HCT116 (cell line): ENCODE measurements around the gene XPNPEP2. TPM values are rescaled to one million over a fixed set of nuclear protein-coding genes. Genes with fewer than 3 reads are reported as not detected.

Source experiments
- ATAC-seq: fragments of 200-7000 bp; cut with Tn5 transposase; 2 replicates; pipeline ENCODE4 v1.9.1; 2020; ENCODE audit warnings: mild to moderate bottlenecking, moderate library complexity
- BruUV-seq: library from RNA; stranded (reverse); fragments of 400-500 nt; replicated peaks from 2 replicates; lab custom pipeline; 2021; lab: Mats Ljungman, UMichigan
- CTCF ChIA-PET: fragments of 300-600 bp; sonication (Branson Sonifier 250); formaldehyde crosslinking; loops from one replicate; lab custom pipeline; 2021; ENCODE audit warnings: antibody characterized with exemption; lab: Charles Lee
- POLR2A ChIA-PET: fragments of 300-600, 350-600 bp; sonication (Branson Sonifier 250); formaldehyde crosslinking; loops from one replicate; lab custom pipeline; 2021; ENCODE audit warnings: antibody characterized with exemption; lab: Charles Lee
- RAD21 ChIA-PET, 2 experiments: fragments of 300-600 bp; sonication (Branson Sonifier 250); formaldehyde crosslinking; loops; one replicate each; lab custom pipeline; 2023; ENCODE audit warnings: low total read pairs in 2 of 2; ENCODE audit not compliant: uncharacterized antibody in 2 of 2, unreplicated experiment in 2 of 2, low non-redundant PET in 1 of 2; lab: Charles Lee
- DNase-seq: peaks from one replicate; pipeline ENCODE4 v3.0.0-alpha.2; 2010; ENCODE audit warnings: low read depth, low spot score
- H2AFZ ChIP-seq: fragments of 200-600 bp; shearing (Covaris generic), sonication (generic); 2 replicates; pipeline ENCODE4 v1.6.1; 2017; ENCODE audit warnings: low read depth, mixed run types, mixed read lengths, antibody characterized with exemption, low read length; ENCODE audit not compliant: poor library complexity, severe bottlenecking
- H3K27ac ChIP-seq: 2 replicates; pipeline ENCODE4 v1.5.1; 2012; ENCODE audit warnings: low read depth, low read length
- H3K27me3 ChIP-seq: fragments of 200-600 bp; sonication (generic); 2 replicates; pipeline ENCODE4 v1.6.1; 2016; ENCODE audit warnings: mixed run types, low read length, mixed read lengths; ENCODE audit not compliant: insufficient read depth
- H3K36me3 ChIP-seq, 2 experiments: fragments of 200-500 bp in 1 of 2; fragments of 200-600 bp in 1 of 2; sonication (Bioruptor generic) in 1 of 2; sonication (generic) in 1 of 2; 2 replicates each; pipeline versions ENCODE4 v1.5.1 to v1.6.1; 2014 to 2016; ENCODE audit warnings: low read length in 2 of 2, inconsistent platforms in 1 of 2, mixed read lengths in 1 of 2, mixed run types in 1 of 2; ENCODE audit not compliant: insufficient read depth in 2 of 2, control insufficient read depth in 1 of 2
- H3K4me1 ChIP-seq, 2 experiments: fragments of 200-600 bp in 1 of 2; sonication (generic) in 1 of 2; 2 replicates each; pipeline versions ENCODE4 v1.5.1 to v1.6.1; 2012 to 2017; ENCODE audit warnings: low read length in 2 of 2, inconsistent platforms in 1 of 2, mild to moderate bottlenecking in 1 of 2, mixed read lengths in 1 of 2, mixed run types in 1 of 2, moderate library complexity in 1 of 2; ENCODE audit not compliant: insufficient read depth in 2 of 2, control insufficient read depth in 1 of 2
- H3K4me2 ChIP-seq: fragments of 200-600 bp; sonication (generic); 2 replicates; pipeline ENCODE4 v1.6.1; 2017; ENCODE audit warnings: mixed run types, low read length, mixed read lengths
- H3K4me3 ChIP-seq, 2 experiments: fragments of 200-600 bp in 1 of 2; sonication (generic) in 1 of 2; replicated peaks in 1 of 2; 2 replicates each; pipeline ENCODE4 v1.5.1; 2011 to 2016; ENCODE audit warnings: low read length in 2 of 2, control low read depth in 1 of 2, low read depth in 1 of 2, mild to moderate bottlenecking in 1 of 2, mixed read lengths in 1 of 2, mixed run types in 1 of 2
- H3K79me2 ChIP-seq: fragments of 200-600 bp; sonication (generic); 2 replicates; pipeline ENCODE4 v1.6.1; 2017; ENCODE audit warnings: mild to moderate bottlenecking, mixed run types, low read length, moderate library complexity, mixed read lengths; ENCODE audit not compliant: insufficient read depth
- H3K9ac ChIP-seq: fragments of 200-600 bp; sonication (generic); 2 replicates; pipeline ENCODE4 v1.6.1; 2016; ENCODE audit warnings: low read length, mixed read lengths
- H3K9me2 ChIP-seq: fragments of 200-600 bp; sonication (generic), shearing (Covaris generic); 2 replicates; pipeline ENCODE4 v1.6.1; 2017; ENCODE audit warnings: mixed run types, mild to moderate bottlenecking, moderate library complexity; ENCODE audit not compliant: insufficient read depth
- H3K9me3 ChIP-seq, 2 experiments: fragments of 200-500 bp in 1 of 2; fragments of 200-600 bp in 1 of 2; sonication (Bioruptor generic) in 1 of 2; sonication (generic) in 1 of 2; 2 replicates each; pipeline ENCODE4 v1.6.1; 2014 to 2017; ENCODE audit warnings: low read length in 2 of 2, mixed read lengths in 2 of 2, inconsistent platforms in 1 of 2, low read depth in 1 of 2, mild to moderate bottlenecking in 1 of 2, mixed run types in 1 of 2, moderate library complexity in 1 of 2; ENCODE audit not compliant: control insufficient read depth in 1 of 2, insufficient read depth in 1 of 2
- H4K20me1 ChIP-seq: fragments of 200-600 bp; sonication (generic), shearing (Covaris generic); 2 replicates; pipeline ENCODE4 v1.6.1; 2017; ENCODE audit warnings: mixed run types, mild to moderate bottlenecking, moderate library complexity; ENCODE audit not compliant: insufficient read depth
- ATF3 ChIP-seq: IDR thresholded peaks from 2 replicates; pipeline ENCODE4 v1.6.1; 2012
- CBX3 ChIP-seq: IDR thresholded peaks from 2 replicates; pipeline ENCODE4 v1.6.1; 2012; ENCODE audit warnings: low read depth
- CEBPB ChIP-seq: IDR thresholded peaks from 2 replicates; pipeline ENCODE4 v1.6.1; 2012; ENCODE audit warnings: low read depth
- CTCF ChIP-seq, 3 experiments: fragments of 200-600 bp in 1 of 3; sonication (generic) in 1 of 3; IDR thresholded peaks in 2 of 3; conservative IDR thresholded peaks in 1 of 3; 2 replicates each; pipeline ENCODE4 v1.5.1; 2012 to 2017; ENCODE audit warnings: low read depth in 2 of 3, low read length in 2 of 3, antibody characterized with exemption in 1 of 3, borderline replicate concordance in 1 of 3, control low read depth in 1 of 3, mild to moderate bottlenecking in 1 of 3, mixed read lengths in 1 of 3, mixed run types in 1 of 3, moderate library complexity in 1 of 3; ENCODE audit not compliant: insufficient read depth in 1 of 3
- ELF1 ChIP-seq: IDR thresholded peaks from 2 replicates; pipeline ENCODE4 v1.6.1; 2012; ENCODE audit warnings: low read depth, borderline replicate concordance
- EZH2 ChIP-seq: fragments of 200-600 bp; sonication (generic); IDR thresholded peaks from 2 replicates; pipeline ENCODE4 v1.6.1; 2017; ENCODE audit warnings: antibody characterized with exemption, mixed run types
- FOSL1 ChIP-seq: IDR thresholded peaks from 2 replicates; pipeline ENCODE4 v1.6.1; 2012; ENCODE audit warnings: low read depth
- POLR2A ChIP-seq: IDR thresholded peaks from 2 replicates; pipeline ENCODE4 v1.7.0; 2011; ENCODE audit warnings: borderline replicate concordance; ENCODE audit not compliant: insufficient read depth, insufficient read length; ENCODE audit errors: extremely low read depth
- SIN3A ChIP-seq: IDR thresholded peaks from 2 replicates; pipeline ENCODE4 v1.6.1; 2012; ENCODE audit warnings: low read depth
- SP1 ChIP-seq: IDR thresholded peaks from 2 replicates; pipeline ENCODE4 v1.6.1; 2012; ENCODE audit warnings: low read depth
- TCF7L2 ChIP-seq: IDR thresholded peaks from 2 replicates; pipeline ENCODE4 v1.7.0; 2011; ENCODE audit warnings: borderline replicate concordance, inconsistent platforms; ENCODE audit not compliant: insufficient read depth, insufficient read length; ENCODE audit errors: extremely low read depth
- YY1 ChIP-seq: IDR thresholded peaks from 2 replicates; pipeline ENCODE4 v1.6.1; 2011; ENCODE audit warnings: low read length, low read depth, moderate library complexity, mild to moderate bottlenecking; ENCODE audit not compliant: insufficient replicate concordance; ENCODE audit errors: extremely low read depth
- ZFX ChIP-seq: fragments of 450-650 bp; IDR thresholded peaks from 2 replicates; pipeline ENCODE4 v1.6.1; 2017
- intact Hi-C: fragments of 100-400 bp; cut with micrococcal nuclease; formaldehyde crosslinking; loops from 2 replicates; pipeline ENCODE4 v1.10.0; 2022
- total RNA-seq: library from RNA; stranded (reverse); gene quantifications from one replicate; pipeline ENCODE4 v1.2.1, GENCODE V29; 2021; ENCODE audit not compliant: unreplicated experiment

The XPNPEP2 gene
- total RNA-seq, 1 experiment from 2014 or later = not detected

DNA sequence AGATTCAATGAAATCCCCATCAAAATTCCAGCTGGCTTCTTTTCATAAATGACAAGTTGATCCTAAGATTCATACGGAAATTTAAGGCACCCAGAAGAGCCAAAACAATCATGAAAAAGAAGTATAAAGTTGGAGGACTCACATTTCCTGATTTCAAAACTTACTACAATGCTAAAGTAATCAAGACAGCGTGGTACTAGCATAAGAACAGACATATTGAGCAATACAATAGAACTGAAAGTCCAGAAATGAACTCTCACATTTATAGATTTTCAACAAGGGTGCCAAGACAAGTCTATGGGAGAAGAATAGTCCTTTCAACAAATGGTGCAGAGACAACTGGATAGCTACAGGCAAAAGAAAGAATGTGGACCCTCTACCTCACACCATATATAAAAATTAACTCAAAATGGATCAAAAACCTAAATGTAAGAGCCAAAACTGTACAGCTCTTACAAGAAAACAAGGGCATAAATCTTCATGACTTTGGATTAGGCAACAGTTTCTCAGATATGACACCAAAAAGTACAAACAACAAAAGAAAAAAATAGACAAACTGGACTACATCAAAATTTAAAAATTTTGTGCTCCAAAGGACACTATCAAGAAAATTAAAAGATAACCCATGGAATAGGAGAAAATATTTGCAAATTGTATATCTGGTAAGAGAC is 69.5 kb downstream of the XPNPEP2 start:
- intact Hi-C loops = no loop called here
- DNase-seq = no peak
- H3K4me1 ChIP-seq = no peaks in the 10 kb centered on the region
- BruUV-seq = no TSS peak
- no peak overlapping the region for H3K9ac ChIP-seq
- no peak overlapping the region for H3K27ac ChIP-seq
- RAD21 ChIA-PET = no interaction called here
- no peaks in the 10 kb centered on the region for H3K9me2 ChIP-seq
- no peaks in the 10 kb centered on the region for H3K27me3 ChIP-seq
- no peak for ATAC-seq
- H4K20me1 ChIP-seq = no peaks in the 10 kb centered on the region
- POLR2A ChIA-PET = no interaction called here
- no peak for TF ChIP-seq ELF1
- TF ChIP-seq CEBPB = no peak
- no peak overlapping the region for H2AFZ ChIP-seq
- H3K4me2 ChIP-seq = no peak overlapping the region
- no peak overlapping the region for H3K4me3 ChIP-seq
- H3K9me3 ChIP-seq = no peaks in the 10 kb centered on the region
- H3K79me2 ChIP-seq = no peaks in the 10 kb centered on the region
- peaks cover 0 to 3% of the 10 kb centered on the region in 2 experiments; a peak in 1 of 4 replicates for H3K36me3 ChIP-seq
- CTCF ChIA-PET = no interaction called here

- DNase-seq = no peak
- no TSS peak for BruUV-seq
- H3K9me2 ChIP-seq = no peaks in the 10 kb centered on the region
These were observed 70.3 kb downstream of the XPNPEP2 start for GRCh38 chrX:129808829-129809796.

More at GRCh38 chrX:129808829-129809796, 70.3 kb downstream of the XPNPEP2 start:
- Histone ChIP-seq H3K27ac (no peak overlapping the region), H3K27me3 (no peaks in the 10 kb centered on the region), H3K4me1 (no peaks in the 10 kb centered on the region), H3K9me3 (no peaks in the 10 kb centered on the region), H4K20me1 (no peaks in the 10 kb centered on the region), H3K4me3 (no peak overlapping the region), H2AFZ (no peak overlapping the region), H3K4me2 (no peak overlapping the region), H3K79me2 (no peaks in the 10 kb centered on the region), H3K9ac (no peak overlapping the region), H3K36me3 (peaks cover 0 to 3% of the 10 kb centered on the region in 2 experiments; a peak in 1 of 4 replicates)
- intact Hi-C loops = no loop called here
- CTCF ChIA-PET = no interaction called here
- RAD21 ChIA-PET = interaction anchor here in 1 of 2 experiments (0.6 kb wide), 1 partner anchor 261 kb away, joined by 3 read pairs; no protein-coding TSS in a partner anchor
- TF ChIP-seq SIN3A (no peak), CTCF (IDR thresholded peaks at IDR 0.05 in 2 of 3, conservative IDR thresholded peaks at IDR 0.05 in 1 of 3; ENCODE audit: borderline replicate concordance in 1 of 3, insufficient read depth in 1 of 3, low read depth in 2 of 3, low read length in 2 of 3) (no peak), ELF1 (no peak), EZH2 (no peak), CBX3 (no peak), SP1 (no peak), ATF3 (no peak), FOSL1 (no peak), ZFX (no peak), POLR2A (no peak), TCF7L2 (no peak), YY1 (no peak)
- POLR2A ChIA-PET = no interaction called here
- no peak for ATAC-seq
